Measurements from ENCODE around the gene SRP68.

GRCh38 chr17:76103274-76104139, 31.2 kb upstream of the SRP68 start, which contains the start of gene EXOC7:
- TF ChIP-seq EZH2 (optimal IDR thresholded peaks at IDR 0.05; ENCODE audit: low read depth, low read length), result no peak
- peak; percentile 5; the same call in 1 of the 2 replicates for TF ChIP-seq CTCF (IDR thresholded peaks at IDR 0.05; ENCODE audit: low read length)
- no peak for TF ChIP-seq EZH2phosphoT487 (IDR thresholded peaks at IDR 0.05; ENCODE audit: low read length)

Data from MM.1S (cell line).